NCI-H2107 treated with DMSO at 0.1 percent for 48 hours (cell line): ENCODE results near the gene PPM1F.

Experiments
- DNase-seq: peaks from one replicate; lab custom pipeline; 2025; ENCODE audit not compliant: unreplicated experiment; lab: John Stamatoyannopoulos, UW

PPM1F gene

GRCh38 chr22:21952586-21953571 is at the start of gene PPM1F:
Gene PPM1F (minus strand): TSS chr22:21952848. CDS start chr22:21946048, 6,800 bp downstream.
- peak; percentile 36 for DNase-seq

DNA sequence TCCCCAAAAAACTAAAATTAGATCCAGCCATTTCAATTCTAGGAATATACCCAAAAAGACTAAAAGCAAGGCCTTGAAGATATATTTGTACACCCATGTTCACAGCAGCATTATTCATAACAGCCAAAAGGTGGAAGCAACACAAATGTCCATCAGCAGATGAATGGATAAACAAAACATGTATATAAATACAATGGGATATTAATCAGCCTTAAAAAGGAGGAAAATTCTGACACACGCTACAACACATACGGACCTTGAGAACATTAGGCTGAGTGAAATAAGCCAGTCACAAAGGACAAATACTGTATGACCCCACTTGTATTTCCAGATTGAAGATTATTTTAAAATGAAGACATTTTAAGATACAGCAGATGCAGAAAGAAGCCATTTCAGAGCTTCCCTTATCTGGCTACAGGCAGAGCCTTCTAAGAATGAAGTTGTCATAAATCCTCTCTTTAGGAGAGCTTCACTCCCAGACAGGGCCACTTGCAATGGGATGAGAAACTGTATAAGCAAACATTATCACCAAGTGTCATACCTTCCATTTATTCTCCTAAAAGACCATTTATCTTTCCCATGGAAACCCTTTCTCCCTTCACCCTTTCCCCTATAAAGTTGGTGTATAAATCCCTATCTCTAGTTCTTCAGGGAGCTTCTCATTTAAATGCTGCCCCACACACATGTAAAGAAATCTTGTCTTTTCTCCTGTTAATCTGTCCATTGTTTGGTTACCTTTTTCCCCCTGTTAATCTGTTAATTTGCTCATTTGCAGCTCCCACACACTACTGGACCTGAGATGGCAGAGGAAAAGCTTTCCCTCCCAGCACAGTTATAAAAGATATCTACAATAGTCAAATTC is 49.2 kb upstream of the PPM1F start:
- DNase-seq, result no peak

DNA sequence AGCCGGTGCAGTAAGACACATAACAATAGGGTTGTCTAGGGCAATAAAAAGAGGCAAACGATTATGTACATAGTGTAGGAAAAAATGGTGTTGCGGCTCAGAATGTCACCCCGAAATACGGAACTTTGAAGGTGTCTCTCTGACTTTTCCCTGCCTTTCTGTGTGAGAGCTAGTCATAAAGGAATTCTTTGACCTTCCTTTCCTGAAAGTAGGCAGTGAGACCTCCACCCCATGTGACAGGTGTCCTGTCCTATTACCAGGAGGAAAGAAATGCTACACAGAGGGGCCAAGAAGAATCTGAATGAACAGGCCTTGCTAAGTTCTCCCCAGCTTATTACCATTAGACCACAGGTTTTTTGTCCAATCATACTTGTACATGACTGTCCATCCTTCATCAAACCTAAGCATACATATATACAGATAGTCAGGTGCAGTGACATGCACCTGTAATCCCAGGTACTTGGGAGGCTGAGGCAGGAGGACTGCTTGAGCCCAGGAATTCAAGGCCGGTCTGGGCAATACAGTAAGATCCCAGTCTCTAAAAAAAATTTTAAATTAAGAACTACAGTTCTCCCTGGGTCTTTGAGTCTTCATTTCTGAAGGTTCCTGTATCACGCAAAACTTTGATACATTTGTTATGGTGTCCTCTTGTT is 46.1 kb upstream of the PPM1F start:
- DNase-seq, result no peak

DNA sequence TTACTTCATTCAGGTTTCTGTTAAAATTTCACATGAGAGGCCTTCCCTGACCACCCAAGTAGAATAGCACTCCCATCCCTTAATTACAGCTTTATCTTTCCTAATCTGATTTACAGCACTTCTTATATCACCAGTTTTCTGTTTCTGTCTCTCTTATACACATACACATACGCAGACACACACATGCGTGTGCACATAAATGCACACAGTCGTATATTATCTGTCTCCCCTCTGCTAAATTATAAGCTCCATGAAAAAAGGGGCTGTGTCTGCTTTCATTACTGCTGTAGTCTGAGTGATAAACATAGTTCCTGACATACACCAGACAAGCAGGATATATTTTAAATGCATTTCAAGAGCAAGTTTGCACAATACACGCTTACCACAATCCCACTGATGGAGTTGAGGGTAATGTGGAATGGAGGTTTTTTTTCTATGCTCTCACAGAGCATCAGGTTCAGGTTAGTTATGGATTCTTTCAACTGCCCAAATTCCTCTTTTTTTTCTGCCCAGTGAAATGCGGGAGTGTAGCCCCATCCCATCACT is 43.6 kb upstream of the PPM1F start:
- no peak for DNase-seq

GRCh38 chr22:21995660-21996059 is 43.0 kb upstream of the PPM1F start:
- no peak for DNase-seq

- DNase-seq, result no peak
Measured at GRCh38 chr22:21994881-21995444, 42.3 kb upstream of the PPM1F start.

GRCh38 chr22:21992593-21993237 is 40.1 kb upstream of the PPM1F start:
- no peak for DNase-seq

- no peak for DNase-seq
Measured at GRCh38 chr22:21991774-21992173, 39.1 kb upstream of the PPM1F start.

DNA sequence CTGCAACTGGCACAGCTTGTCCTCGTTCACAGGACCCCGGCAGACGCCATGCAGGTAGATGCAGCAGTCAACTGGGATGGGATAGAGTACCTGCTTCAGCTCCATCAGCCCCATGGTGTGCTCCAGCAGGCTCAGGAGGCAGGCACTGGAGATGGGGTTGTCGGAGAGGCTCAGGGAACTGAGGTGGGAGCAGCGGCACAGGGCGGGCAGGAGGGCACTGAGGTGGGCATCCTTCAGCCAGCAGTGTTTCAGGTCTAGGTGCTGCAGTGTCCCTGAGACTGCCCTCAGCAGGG is 38.6 kb upstream of the PPM1F start:
- DNase-seq, result no peak

DNA sequence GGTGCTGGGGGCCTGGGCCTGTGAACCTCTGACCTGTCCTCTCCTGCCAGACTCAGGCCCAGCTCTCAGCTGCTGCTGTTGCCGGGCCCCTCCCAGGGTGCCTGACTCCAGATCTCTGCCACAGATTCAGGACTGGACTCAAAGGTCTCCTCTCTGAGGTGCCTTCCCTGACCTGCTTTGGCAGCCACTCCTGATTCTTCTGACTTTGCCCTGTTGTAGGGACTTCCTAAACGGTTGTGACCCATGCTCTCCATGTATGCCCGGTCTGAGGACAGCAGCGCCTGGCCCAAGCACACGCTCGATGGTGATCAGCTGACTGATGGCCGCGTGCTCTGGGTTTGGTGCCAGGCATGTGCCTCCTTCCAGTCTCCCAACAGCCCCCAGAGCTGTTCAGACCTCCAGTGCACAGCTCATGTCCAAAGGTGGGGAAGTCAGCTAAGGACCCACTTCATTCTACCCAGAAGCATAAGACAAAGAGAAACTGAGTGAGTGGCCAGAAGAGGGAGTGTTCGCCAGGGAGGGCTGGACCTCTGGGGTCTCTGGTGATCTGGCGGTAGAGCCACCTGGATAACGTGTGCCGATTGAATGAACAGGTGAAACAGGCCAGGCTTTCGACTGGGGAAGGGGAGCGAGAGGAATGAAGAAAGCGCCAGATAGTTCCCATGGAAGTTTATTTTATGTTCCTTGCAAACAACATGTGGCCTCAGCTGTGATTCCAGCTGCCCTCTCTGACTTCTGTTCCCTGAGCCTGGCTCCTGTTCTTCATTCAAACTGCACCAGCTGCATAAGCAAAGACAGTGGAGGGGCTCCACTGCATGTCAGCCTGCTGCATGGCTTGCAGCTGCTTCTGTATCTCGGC is 38.0 kb upstream of the PPM1F start:
- DNase-seq, result no peak

DNA sequence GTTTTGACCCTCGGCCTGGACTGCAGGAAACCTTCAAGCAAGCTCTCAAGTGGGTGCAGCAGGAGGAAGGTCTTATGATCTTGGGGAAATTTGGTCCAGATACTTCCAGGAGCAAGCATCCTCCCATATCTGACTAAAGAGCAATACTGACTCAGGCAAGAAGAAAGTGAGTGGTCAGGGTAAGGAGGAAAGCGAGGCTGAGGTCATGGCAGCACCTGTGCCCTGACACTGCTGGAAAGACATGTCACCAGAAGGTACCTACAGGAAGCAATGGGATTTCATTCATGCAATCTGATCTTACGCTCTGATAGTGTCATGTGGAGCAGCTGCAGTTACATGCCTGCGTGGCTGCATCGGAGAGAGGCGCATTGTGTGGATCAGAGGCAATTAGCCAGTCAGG is 36.4 kb upstream of the PPM1F start:
- peak; percentile 51 for DNase-seq

- DNase-seq, result no peak
Measured at GRCh38 chr22:21985214-21985613, 32.6 kb upstream of the PPM1F start.

DNA sequence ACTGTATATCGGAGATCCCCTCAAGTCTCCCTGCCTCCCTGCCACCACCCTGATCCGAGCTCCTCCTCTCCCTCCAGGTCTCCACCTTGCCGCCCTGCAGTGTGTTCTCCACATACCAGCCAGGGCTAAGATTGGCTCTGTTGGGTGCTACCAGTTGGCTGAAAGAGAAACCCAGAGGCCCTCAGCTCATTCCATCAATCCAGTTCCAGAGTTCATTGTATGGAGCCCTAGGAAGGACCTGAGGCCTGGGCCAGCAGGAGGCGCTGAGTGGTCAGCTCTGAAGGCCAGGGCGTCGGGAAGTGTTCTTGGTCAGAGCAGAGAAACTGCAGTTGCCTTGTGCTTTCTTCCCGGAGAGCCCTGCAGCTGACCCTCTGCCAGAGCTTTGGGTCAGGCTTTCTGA is 32.1 kb upstream of the PPM1F start:
- no peak for DNase-seq

GRCh38 chr22:21982338-21982965 is 29.8 kb upstream of the PPM1F start, which contains the start of gene TOP3B:
Gene TOP3B (minus strand): TSS chr22:21982787. CDS start chr22:21975709, 7,078 bp downstream.
- DNase-seq, result peak; percentile 16

GRCh38 chr22:21981874-21982273 is 29.2 kb upstream of the PPM1F start:
- DNase-seq, result no peak

- DNase-seq, result no peak
Measured at GRCh38 chr22:21980547-21980946, 27.9 kb upstream of the PPM1F start.

DNA sequence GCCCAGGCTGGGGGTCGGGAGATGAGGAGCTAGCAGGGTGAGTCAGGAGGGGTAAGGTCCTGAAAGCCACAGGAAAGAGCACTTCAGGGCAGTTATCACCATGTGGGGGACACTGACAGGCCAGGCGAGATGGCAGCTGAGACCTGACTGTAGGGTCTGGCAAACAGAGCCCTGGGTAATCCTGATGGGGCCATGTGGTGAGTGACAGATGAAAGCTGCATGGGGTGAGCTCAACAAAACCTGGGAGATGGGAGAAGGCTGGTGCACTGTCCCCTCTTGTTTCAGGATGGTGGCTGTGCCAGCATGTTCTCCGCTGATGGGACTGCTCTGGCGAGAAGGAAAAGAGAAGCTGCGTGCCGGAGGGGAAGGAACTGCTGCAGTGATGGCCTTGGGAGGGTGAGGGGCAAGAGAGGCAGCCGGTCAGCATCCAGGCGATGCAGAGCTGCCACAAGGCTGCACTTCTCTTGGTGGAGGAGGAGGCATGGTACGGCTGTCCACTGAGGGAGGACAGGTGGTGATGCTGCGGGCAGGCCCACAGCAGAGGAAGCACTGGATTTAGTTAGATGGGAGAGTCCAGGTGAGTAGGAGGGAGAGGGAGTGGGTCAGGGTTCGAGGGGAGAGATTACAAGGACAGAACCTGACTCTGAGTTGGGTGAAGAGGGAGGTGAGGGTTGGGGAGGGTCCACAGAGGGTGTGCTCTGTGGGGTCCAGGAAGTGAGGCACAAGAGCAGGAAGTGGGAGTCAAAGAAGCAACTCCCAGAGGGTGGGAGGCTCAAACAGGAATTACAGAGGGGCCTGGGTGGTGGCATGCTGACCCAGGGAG is 26.1 kb upstream of the PPM1F start:
- no peak for DNase-seq

GRCh38 chr22:21977814-21978213 is 25.2 kb upstream of the PPM1F start:
- no peak for DNase-seq
